Placental epithelial cell (primary cell): Measurements from ENCODE around the gene TAAR5. TPM values are rescaled to one million over a fixed set of nuclear protein-coding genes. Genes with fewer than 3 reads are reported as not detected.

Experiments used
- small RNA-seq: library from RNA; depleted of rRNA; stranded (forward); fragments of <200 nt; gene quantifications from one replicate; pipeline ENCODE3, GENCODE V24; 2012
- total RNA-seq: library from RNA; depleted of rRNA; stranded (reverse); fragments of >200 nt; gene quantifications from 2 replicates; pipeline ENCODE4 v1.2.3, GENCODE V29; 2012

Gene TAAR5
- total RNA-seq, result not detected in 2 replicates

GRCh38 chr6:132589454-132589853 lies at the start of gene TAAR5:
Gene TAAR5, minus strand, starts transcription at chr6:132589741. Its CDS starts 55 bp downstream, at chr6:132589686.

GRCh38 chr6:132624175-132624574 lies 34.6 kb upstream of the TAAR5 start, which contains the start of gene TAAR2:
Gene TAAR2, minus strand, starts transcription at chr6:132624275. Its CDS starts 0 bp downstream, at chr6:132624275.

GRCh38 chr6:132570221-132570777 lies 19.2 kb downstream of the TAAR5 start, which contains the start of gene TAAR6:
Gene TAAR6, plus strand, starts transcription at chr6:132570322. Its CDS starts 0 bp downstream, at chr6:132570322.

GRCh38 chr6:132552372-132552771 lies 37.2 kb downstream of the TAAR5 start, which contains the start of gene TAAR8:
Gene TAAR8, plus strand, starts transcription at chr6:132552672. Its CDS starts 21 bp downstream, at chr6:132552693.

Small RNAs within 50 kb of the gene (small RNA-seq; reads per million reads assigned to genes)
- not detected for gene TAAR7P

Other genes starting within 250 kb of the TAAR5 start
- 71.0 and 119 TPM in 2 replicates for gene MOXD1, start 188.3 kb downstream of the TAAR5 start, total RNA-seq
- gene STX7, start 76.6 kb downstream of the TAAR5 start, total RNA-seq, result 20.0 and 55.7 TPM in 2 replicates
- gene TAAR9, start 51.5 kb downstream of the TAAR5 start, total RNA-seq, result not detected in 2 replicates
- not detected in 2 replicates for gene TAAR8, start 37.1 kb downstream of the TAAR5 start, total RNA-seq
- not detected in 2 replicates for gene TAAR6, start 19.4 kb downstream of the TAAR5 start, total RNA-seq
- not detected in 2 replicates for gene TAAR2, start 34.5 kb upstream of the TAAR5 start, total RNA-seq
- not detected in 2 replicates for gene TAAR1, start 69.4 kb upstream of the TAAR5 start, total RNA-seq
- not detected in 2 replicates for gene VNN1, start 124.3 kb upstream of the TAAR5 start, total RNA-seq
- not detected in 2 replicates for gene VNN2, start 168.2 kb upstream of the TAAR5 start, total RNA-seq
- 5.1 and 9.7 TPM in 2 replicates for gene SLC18B1, start 208.9 kb upstream of the TAAR5 start, total RNA-seq
- 1,026 and 1,376 TPM in 2 replicates for gene RPS12, start 224.8 kb upstream of the TAAR5 start, total RNA-seq